Esophagus muscularis mucosa (tissue), 3 donors: ENCODE data around the gene TMEM63C.

Experiments used
- CTCF ChIP-seq, 3 experiments: fragments of 200-600 bp in 2 of 3; fragments of 450-650 bp in 1 of 3; sonication (generic) in 2 of 3; IDR thresholded peaks; one replicate each; pipeline ENCODE4 v1.5.1; 2017 to 2019; ENCODE audit warnings: antibody characterized with exemption in 3 of 3, mild to moderate bottlenecking in 2 of 3, moderate library complexity in 1 of 3
- POLR2AphosphoS5 ChIP-seq, 2 donors: sonication (generic); formaldehyde crosslinking; IDR thresholded peaks; one replicate each; pipeline ENCODE4 v1.6.1; 2017; ENCODE audit warnings: antibody characterized with exemption in 2 of 2

DNA sequence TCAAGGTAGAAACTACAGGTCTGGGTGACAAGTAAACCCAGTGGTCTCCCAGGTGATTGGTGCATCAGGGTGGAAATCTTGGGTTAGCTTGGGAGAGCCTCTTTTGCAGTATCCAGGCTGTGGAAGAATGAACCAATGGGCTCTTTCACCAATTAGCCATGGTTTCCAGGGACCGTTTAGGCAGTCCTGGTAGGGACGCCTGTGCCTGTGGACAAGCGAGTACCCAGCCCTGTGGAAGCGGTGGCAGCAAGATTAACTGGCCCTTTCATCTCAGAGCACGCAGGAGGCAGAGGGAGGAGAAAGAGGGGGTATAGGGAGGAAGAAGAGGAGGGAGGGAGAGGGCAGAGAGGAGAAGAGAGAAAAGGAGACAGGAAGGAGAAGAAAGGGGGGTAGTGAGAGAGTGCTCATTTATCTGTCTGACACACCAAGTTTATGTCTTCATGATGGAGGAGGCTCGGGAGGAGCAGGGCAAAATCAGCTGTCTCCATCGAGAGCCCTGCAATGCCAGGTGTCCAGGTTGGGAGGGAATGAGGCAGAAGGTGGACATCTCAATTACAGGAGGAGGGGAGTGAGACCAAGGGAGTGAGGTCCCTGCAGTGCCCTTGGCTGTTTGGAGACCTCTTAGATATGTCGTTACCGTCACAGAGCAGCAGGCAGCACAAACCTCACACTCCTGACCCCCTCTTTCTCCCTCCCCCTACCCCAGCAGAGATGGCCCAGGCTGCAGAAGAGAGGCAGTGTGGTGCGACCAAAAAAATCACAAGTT lies 35.4 kb upstream of the TMEM63C start:
- no peak for TF ChIP-seq POLR2AphosphoS5 (IDR thresholded peaks at IDR 0.05)
- no peak for TF ChIP-seq CTCF (IDR thresholded peaks at IDR 0.05)
